Measurements from ENCODE around the gene ZCCHC8. TPM values are rescaled to one million over a fixed set of nuclear protein-coding genes. Genes with fewer than 3 reads are reported as not detected.

The ZCCHC8 gene
- total and polyA plus RNA-seq, 2 of the 8 experiments (the other 6 are each of a cell fraction or from before 2014, with no cell fraction given) = 13.8 to 28.9 TPM

DNA sequence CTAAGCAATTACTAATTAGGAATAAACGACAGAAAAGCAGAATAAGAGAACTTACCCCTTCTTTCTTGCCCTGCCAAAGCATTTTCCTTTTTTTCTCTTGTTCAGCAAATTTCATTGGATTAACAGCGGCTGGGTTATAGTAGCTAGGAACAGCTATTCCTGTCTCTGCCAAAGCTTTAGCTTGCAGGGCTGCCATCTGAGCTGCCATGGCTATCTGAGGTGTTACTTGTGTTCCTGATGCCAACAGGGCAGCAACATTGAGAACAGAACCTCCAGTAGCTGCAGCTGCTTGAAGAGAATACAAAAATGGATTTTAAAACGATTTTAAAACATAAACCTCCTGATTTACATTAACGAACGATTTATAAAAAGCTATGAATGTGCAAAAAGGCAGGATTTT, 7.4 kb upstream of the ZCCHC8 start (continued):
- no peak for TF ChIP-seq SIX5 (IDR thresholded peaks at IDR 0.05; ENCODE audit: low read depth, low read length)
- TF ChIP-seq EP300 (IDR thresholded peaks at IDR 0.05; ENCODE audit: borderline replicate concordance in 1 of 2, low read depth in 2 of 2, low read length in 2 of 2) = no peak
- no peak for TF ChIP-seq KDM1A (IDR thresholded peaks at IDR 0.05; ENCODE audit: borderline replicate concordance, low read length)
- no peak for TF ChIP-seq CREB1 (IDR thresholded peaks at IDR 0.05)

Measured in H1 (cell line).